ENCODE results near the gene PRMT6. TPM values are rescaled to one million over a fixed set of nuclear protein-coding genes. Genes with fewer than 3 reads are reported as not detected.

The PRMT6 gene
- total and polyA plus RNA-seq, 2 donors (not counting 3 experiments of a cell fraction or from before 2014, with no cell fraction given) = 8.4 to 12.5 TPM

GRCh38 chr1:107010582-107010981 lies 45.9 kb upstream of the PRMT6 start:
- H3K27ac ChIP-seq (ENCODE audit: insufficient read depth, low read depth, low read length) = no peak overlapping the region
- no peak for FAIRE-seq
- CTCF ChIA-PET = no interaction called here

More at GRCh38 chr1:107010582-107010981, 45.9 kb upstream of the PRMT6 start:
- Histone ChIP-seq H3K79me2 (ENCODE audit: control insufficient read depth, insufficient read depth, low read length) (no peaks in the 10 kb centered on the region), H3K4me2 (ENCODE audit: insufficient read depth, low read length) (no peak overlapping the region), H3K9me1 (replicated peaks; ENCODE audit: control insufficient read depth, extremely low read depth, insufficient read depth, low read length) (no peaks in the 10 kb centered on the region), H3K27me3 (ENCODE audit: control insufficient read depth in 2 of 2, insufficient read depth in 2 of 2, low read length in 2 of 2) (no peaks in the 10 kb centered on the region), H3K4me1 (ENCODE audit: control insufficient read depth, extremely low read depth, insufficient read depth, low read length) (no peaks in the 10 kb centered on the region), H3K9me3 (replicated peaks; ENCODE audit: control insufficient read depth, insufficient read depth, low read length) (no peaks in the 10 kb centered on the region), H2AFZ (ENCODE audit: low read depth, low read length) (no peak overlapping the region), H3K4me3 (replicated peaks in 1 of 3; ENCODE audit: insufficient read depth in 1 of 3, low read depth in 1 of 3, low read length in 3 of 3) (no peak overlapping the region), H3K9ac (replicated peaks; ENCODE audit: extremely low read depth, insufficient read depth, low read length) (no peak overlapping the region), H3K36me3 (ENCODE audit: control insufficient read depth in 2 of 2, extremely low read depth in 1 of 2, insufficient read depth in 2 of 2, low read length in 2 of 2) (no peaks in the 10 kb centered on the region), H4K20me1 (replicated peaks; ENCODE audit: control insufficient read depth, extremely low read depth, insufficient read depth, low read length) (no peaks in the 10 kb centered on the region)
- DNase-seq (ENCODE audit: low read depth, low spot score) = no peak
- POLR2A ChIA-PET = no interaction called here
- TF ChIP-seq, protein P1, sequence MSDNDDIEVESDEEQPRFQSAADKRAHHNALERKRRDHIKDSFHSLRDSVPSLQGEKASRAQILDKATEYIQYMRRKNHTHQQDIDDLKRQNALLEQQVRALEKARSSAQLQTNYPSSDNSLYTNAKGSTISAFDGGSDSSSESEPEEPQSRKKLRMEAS (IDR thresholded peaks at IDR 0.05; ENCODE audit: insufficient read depth, insufficient read length) = no peak
- TF ChIP-seq, protein P2, sequence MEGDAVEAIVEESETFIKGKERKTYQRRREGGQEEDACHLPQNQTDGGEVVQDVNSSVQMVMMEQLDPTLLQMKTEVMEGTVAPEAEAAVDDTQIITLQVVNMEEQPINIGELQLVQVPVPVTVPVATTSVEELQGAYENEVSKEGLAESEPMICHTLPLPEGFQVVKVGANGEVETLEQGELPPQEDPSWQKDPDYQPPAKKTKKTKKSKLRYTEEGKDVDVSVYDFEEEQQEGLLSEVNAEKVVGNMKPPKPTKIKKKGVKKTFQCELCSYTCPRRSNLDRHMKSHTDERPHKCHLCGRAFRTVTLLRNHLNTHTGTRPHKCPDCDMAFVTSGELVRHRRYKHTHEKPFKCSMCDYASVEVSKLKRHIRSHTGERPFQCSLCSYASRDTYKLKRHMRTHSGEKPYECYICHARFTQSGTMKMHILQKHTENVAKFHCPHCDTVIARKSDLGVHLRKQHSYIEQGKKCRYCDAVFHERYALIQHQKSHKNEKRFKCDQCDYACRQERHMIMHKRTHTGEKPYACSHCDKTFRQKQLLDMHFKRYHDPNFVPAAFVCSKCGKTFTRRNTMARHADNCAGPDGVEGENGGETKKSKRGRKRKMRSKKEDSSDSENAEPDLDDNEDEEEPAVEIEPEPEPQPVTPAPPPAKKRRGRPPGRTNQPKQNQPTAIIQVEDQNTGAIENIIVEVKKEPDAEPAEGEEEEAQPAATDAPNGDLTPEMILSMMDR (IDR thresholded peaks at IDR 0.05; ENCODE audit: extremely low read depth in 1 of 2, insufficient read depth in 1 of 2, low read depth in 1 of 2, low read length in 2 of 2) = no peak
- TF ChIP-seq MYC (IDR thresholded peaks at IDR 0.05; ENCODE audit: low read depth, low read length) (no peak), FOS (IDR thresholded peaks at IDR 0.05; ENCODE audit: borderline replicate concordance, insufficient read depth, low read length) (no peak), POLR2A (IDR thresholded peaks at IDR 0.05; ENCODE audit: low read depth, low read length) (no peak), GATA2 (IDR thresholded peaks at IDR 0.05; ENCODE audit: insufficient read depth, insufficient read length, low read depth, low read length) (no peak), POLR2AphosphoS5 (IDR thresholded peaks at IDR 0.05; ENCODE audit: insufficient read depth, low read depth, low read length) (no peak), EZH2 (IDR thresholded peaks at IDR 0.05; ENCODE audit: borderline replicate concordance, low read depth, low read length, severe bottlenecking) (no peak), JUN (IDR thresholded peaks at IDR 0.05; ENCODE audit: borderline replicate concordance, insufficient read depth, insufficient read length, low read depth) (no peak)
- intact Hi-C loops (cut with micrococcal nuclease) (no loop called here), dilution Hi-C loops (cut with MboI; ENCODE audit: extremely low pct_ligation_motif_present, low sequenced_read_pairs) (no loop called here)
- BruUV-seq (replicated peaks) = no TSS peak

All from endothelial cell of umbilical vein (primary cell).